Subcutaneous abdominal adipose tissue (tissue), 5 donors: ENCODE results near the gene IP6K2.

Experiments used
- H3K27ac ChIP-seq: one replicate; pipeline ENCODE4 v1.7.0; 2013; ENCODE audit warnings: low read depth, mild to moderate bottlenecking, inconsistent platforms, low read length, moderate library complexity
- H3K27me3 ChIP-seq, 5 donors: one replicate each; pipeline ENCODE4 v1.7.0; 2013; ENCODE audit warnings: low read length in 5 of 5, inconsistent platforms in 1 of 5; ENCODE audit not compliant: control insufficient read depth in 5 of 5, insufficient read depth in 4 of 5
- H3K36me3 ChIP-seq, 5 donors: one replicate each; pipeline ENCODE4 v1.7.0; 2013; ENCODE audit warnings: low read length in 5 of 5; ENCODE audit not compliant: control insufficient read depth in 5 of 5, insufficient read depth in 5 of 5
- H3K4me1 ChIP-seq, 5 donors: one replicate each; pipeline ENCODE4 v1.7.0; 2013; ENCODE audit warnings: low read length in 5 of 5, mild to moderate bottlenecking in 3 of 5, moderate library complexity in 1 of 5; ENCODE audit not compliant: control insufficient read depth in 5 of 5, insufficient read depth in 5 of 5
- H3K4me3 ChIP-seq, 5 donors: one replicate each; pipeline ENCODE4 v1.7.0; 2013; ENCODE audit warnings: low read length in 5 of 5, low read depth in 1 of 5
- H3K9ac ChIP-seq, 5 donors: one replicate each; pipeline ENCODE4 v1.7.0; 2013; ENCODE audit warnings: low read length in 5 of 5, mild to moderate bottlenecking in 4 of 5, moderate library complexity in 3 of 5
- H3K9me3 ChIP-seq, 5 donors: one replicate each; pipeline ENCODE4 v1.7.0; 2013; ENCODE audit warnings: low read length in 5 of 5; ENCODE audit not compliant: control insufficient read depth in 5 of 5
- donor health status: healthy.
- donor health status: healthy.
- donor health status: healthy.
- donor health status: healthy.
- donor health status: healthy.

IP6K2 gene

GRCh38 chr3:48679411-48680391 lies 37.3 kb downstream of the IP6K2 start:
- no peak overlapping the region for H3K9ac ChIP-seq
- no peak overlapping the region for H3K4me3 ChIP-seq
- no peak overlapping the region for H3K27ac ChIP-seq
- H3K27me3 ChIP-seq, result no peaks in the 10 kb centered on the region
- H3K36me3 ChIP-seq, result peaks cover 0 to 69% (median 64%) of the 10 kb centered on the region in 5 donors
- H3K9me3 ChIP-seq, result no peaks in the 10 kb centered on the region
- peaks cover 5 to 18% (median 17%) of the 10 kb centered on the region in 5 donors for H3K4me1 ChIP-seq

DNA sequence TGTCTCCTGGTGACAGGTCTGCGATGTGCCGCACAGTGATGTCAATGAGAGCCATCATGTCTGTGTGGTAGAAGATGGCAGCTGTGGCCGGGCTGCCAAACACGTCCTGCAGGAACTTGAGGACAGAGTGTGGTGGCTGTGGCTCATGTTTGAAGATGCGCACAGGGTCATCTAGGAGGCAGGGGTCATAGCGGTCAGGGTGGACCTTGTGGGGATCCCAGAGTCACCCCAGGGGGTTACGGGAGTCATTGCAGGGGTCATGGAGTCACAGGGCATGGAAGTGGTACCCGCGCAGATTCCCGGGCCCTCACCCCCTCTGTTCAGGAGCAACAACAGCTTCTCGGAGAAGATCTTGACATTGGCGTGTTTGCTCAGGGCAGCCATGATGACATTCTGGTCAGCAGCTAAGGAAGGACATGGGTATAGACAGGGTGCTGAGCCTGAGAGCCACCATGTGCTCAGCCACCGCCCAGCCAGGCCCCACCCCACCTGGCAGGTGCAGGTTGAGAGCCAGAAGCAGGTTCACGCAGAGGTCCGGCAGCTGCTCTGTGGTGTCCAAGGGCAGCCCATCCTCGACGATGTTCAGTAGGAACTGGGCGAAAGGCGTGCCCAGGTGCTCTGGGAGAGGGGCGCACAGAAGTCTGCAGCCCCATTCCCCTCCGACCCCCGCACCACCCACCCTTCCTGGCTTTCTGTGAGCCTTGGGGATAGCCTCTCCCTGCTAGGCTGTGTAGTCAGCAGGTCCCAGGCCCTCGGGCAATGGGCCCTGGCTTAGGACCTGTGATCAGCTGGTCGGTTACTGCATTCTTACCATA lies 38.2 kb downstream of the IP6K2 start:
- H3K4me3 ChIP-seq, result no peak overlapping the region
- no peak overlapping the region for H3K9ac ChIP-seq
- peaks cover 0 to 78% (median 72%) of the 10 kb centered on the region in 5 donors for H3K36me3 ChIP-seq
- H3K9me3 ChIP-seq, result no peaks in the 10 kb centered on the region
- no peaks in the 10 kb centered on the region for H3K27me3 ChIP-seq
- H3K27ac ChIP-seq, result no peak overlapping the region
- peaks cover 0 to 9% (median 8%) of the 10 kb centered on the region in 5 donors for H3K4me1 ChIP-seq

GRCh38 chr3:48678056-48678455 lies 39.0 kb downstream of the IP6K2 start:
- Histone ChIP-seq H3K4me1 (peaks cover 0 to 2% (median under 1%) of the 10 kb centered on the region in 5 donors), H3K9me3 (no peaks in the 10 kb centered on the region), H3K36me3 (peaks cover 0 to 78% (median 72%) of the 10 kb centered on the region in 5 donors), H3K27me3 (no peaks in the 10 kb centered on the region), H3K27ac (no peak overlapping the region), H3K4me3 (no peak overlapping the region), H3K9ac (no peak overlapping the region)

GRCh38 chr3:48674505-48674904 lies 42.5 kb downstream of the IP6K2 start:
- Histone ChIP-seq H3K27ac (no peak overlapping the region), H3K9ac (no peak overlapping the region), H3K27me3 (no peaks in the 10 kb centered on the region), H3K9me3 (no peaks in the 10 kb centered on the region), H3K4me1 (no peaks in the 10 kb centered on the region), H3K4me3 (no peak overlapping the region), H3K36me3 (peaks cover 0 to 54% (median 47%) of the 10 kb centered on the region in 5 donors)

GRCh38 chr3:48672522-48672921 lies 44.5 kb downstream of the IP6K2 start:
- Histone ChIP-seq H3K36me3 (peaks cover 0 to 34% (median 27%) of the 10 kb centered on the region in 5 donors), H3K4me1 (no peaks in the 10 kb centered on the region)

GRCh38 chr3:48664929-48665328 lies 52.1 kb downstream of the IP6K2 start:
- H3K9ac ChIP-seq, result no peak overlapping the region
- H3K27me3 ChIP-seq, result peaks cover 0 to 33% (median 24%) of the 10 kb centered on the region in 5 donors
- H3K4me3 ChIP-seq, result no peak overlapping the region
- H3K9me3 ChIP-seq, result no peaks in the 10 kb centered on the region
- no peaks in the 10 kb centered on the region for H3K36me3 ChIP-seq
- peaks cover 0 to 33% (median 28%) of the 10 kb centered on the region in 5 donors for H3K4me1 ChIP-seq
- no peak overlapping the region for H3K27ac ChIP-seq

More at GRCh38 chr3:48672522-48672921, 44.5 kb downstream of the IP6K2 start:
- H3K27me3 ChIP-seq, result no peaks in the 10 kb centered on the region
- H3K9me3 ChIP-seq, result no peaks in the 10 kb centered on the region
- H3K4me3 ChIP-seq, result no peak overlapping the region
- H3K27ac ChIP-seq, result no peak overlapping the region
- no peak overlapping the region for H3K9ac ChIP-seq

DNA sequence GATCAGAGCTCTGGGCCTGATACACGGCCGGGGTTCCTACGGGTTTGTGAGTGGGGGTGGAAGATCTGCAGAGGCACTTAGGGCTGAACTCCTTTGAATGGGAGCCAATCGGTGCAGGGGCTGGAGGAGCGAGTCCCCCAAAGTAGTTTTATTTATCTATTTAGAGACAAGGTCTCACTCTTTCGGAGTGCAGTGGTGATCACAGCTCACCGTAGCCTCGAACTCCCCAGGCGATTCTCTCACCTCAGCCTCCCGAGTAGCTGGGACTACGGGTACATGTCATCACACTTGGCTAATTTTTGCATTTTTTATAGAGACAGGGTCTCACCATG lies 52.7 kb downstream of the IP6K2 start:
- no peak overlapping the region for H3K27ac ChIP-seq
- peaks cover 0 to 33% (median 28%) of the 10 kb centered on the region in 5 donors for H3K4me1 ChIP-seq
- no peak overlapping the region for H3K9ac ChIP-seq
- H3K36me3 ChIP-seq, result no peaks in the 10 kb centered on the region
- H3K9me3 ChIP-seq, result no peaks in the 10 kb centered on the region
- H3K4me3 ChIP-seq, result peak overlapping the region in 3 of 5 donors; percentile 64 to 72 (median 66)
- peaks cover 0 to 36% (median 30%) of the 10 kb centered on the region in 5 donors for H3K27me3 ChIP-seq

GRCh38 chr3:48663489-48664312 lies 53.3 kb downstream of the IP6K2 start:
- H3K4me1 ChIP-seq, result peaks cover 0 to 33% (median 28%) of the 10 kb centered on the region in 5 donors
- no peaks in the 10 kb centered on the region for H3K36me3 ChIP-seq
- no peaks in the 10 kb centered on the region for H3K9me3 ChIP-seq
- peaks cover 0 to 36% (median 31%) of the 10 kb centered on the region in 5 donors for H3K27me3 ChIP-seq
- peak overlapping the region in 2 of 5 donors; percentile 39 to 43 for H3K9ac ChIP-seq
- no peak overlapping the region for H3K27ac ChIP-seq
- peak overlapping the region in 4 of 5 donors; percentile 64 to 72 (median 65) for H3K4me3 ChIP-seq

GRCh38 chr3:48662753-48663488 lies 54.1 kb downstream of the IP6K2 start, which contains the start of gene CELSR3:
Gene CELSR3, minus strand, starts transcription at chr3:48662886. Its CDS starts 252 bp downstream, at chr3:48662634.
- Histone ChIP-seq H3K4me1 (peaks cover 0 to 33% (median 28%) of the 10 kb centered on the region in 5 donors), H3K27ac (no peak within 1 kb of the TSS), H3K9me3 (no peaks in the 10 kb centered on the region), H3K36me3 (no peaks in the 10 kb centered on the region), H3K9ac (peak within 1 kb of the TSS in 2 of 5 donors; percentile 39 to 43), H3K27me3 (peaks cover 0 to 36% (median 31%) of the 10 kb centered on the region in 5 donors), H3K4me3 (peak within 1 kb of the TSS; percentile 32 to 72 (median 64))
